ENCODE results near the gene AMFR.

Gene AMFR

GRCh38 chr16:56425439-56425832 is at the start of gene AMFR:
AMFR (minus strand) TSS chr16:56425545; CDS start chr16:56425327, 218 bp downstream.
- peak; percentile 71 to 82 for DNase-seq

GRCh38 chr16:56470666-56471065 is 45.3 kb upstream of the AMFR start:
- DNase-seq, result no peak

- DNase-seq, result no peak
Measured at GRCh38 chr16:56470232-56470631, 44.9 kb upstream of the AMFR start.

- no peak for DNase-seq
Measured at GRCh38 chr16:56469748-56470147, 44.4 kb upstream of the AMFR start.

- no peak for DNase-seq
Measured at GRCh38 chr16:56468800-56469199, 43.5 kb upstream of the AMFR start.

GRCh38 chr16:56466344-56466743 is 41.0 kb upstream of the AMFR start:
- no peak for DNase-seq

- DNase-seq, result no peak
Measured at GRCh38 chr16:56463153-56463552, 37.8 kb upstream of the AMFR start.

GRCh38 chr16:56462064-56462796 is 36.9 kb upstream of the AMFR start:
- no peak for DNase-seq

- DNase-seq, result no peak
Measured at GRCh38 chr16:56460101-56460500, 34.8 kb upstream of the AMFR start.

- no peak for DNase-seq
Measured at GRCh38 chr16:56457927-56458470, 32.7 kb upstream of the AMFR start.

GRCh38 chr16:56451753-56452689 is 26.7 kb upstream of the AMFR start:
- peak in 1 of 2 donors; percentile 5 for DNase-seq

- DNase-seq, result peak; percentile 94 to 95
Measured at GRCh38 chr16:56450986-56451752, 25.8 kb upstream of the AMFR start, which contains the start of the genes NUDT21 and OGFOD1. NUDT21 (minus strand) TSS chr16:56451332; CDS start chr16:56451202, 130 bp downstream. OGFOD1 (plus strand) TSS chr16:56451554; CDS start chr16:56451613, 59 bp downstream.

- DNase-seq, result peak in 1 of 2 donors; percentile 9
Measured at GRCh38 chr16:56450275-56450985, 25.1 kb upstream of the AMFR start.

GRCh38 chr16:56448005-56448404 is 22.7 kb upstream of the AMFR start:
- no peak for DNase-seq

GRCh38 chr16:56447286-56447685 is 21.9 kb upstream of the AMFR start:
- DNase-seq, result no peak

- no peak for DNase-seq
Measured at GRCh38 chr16:56438038-56438437, 12.7 kb upstream of the AMFR start.

- no peak for DNase-seq
Measured at GRCh38 chr16:56436258-56436657, 10.9 kb upstream of the AMFR start.

- DNase-seq, result no peak
Measured at GRCh38 chr16:56428091-56428490, 2.7 kb upstream of the AMFR start.

- no peak for DNase-seq
Measured at GRCh38 chr16:56426585-56426984, 1.2 kb upstream of the AMFR start.

- peak; percentile 5 to 42 for DNase-seq
Measured at GRCh38 chr16:56424791-56425438, 430 bp downstream of the AMFR start.

- no peak for DNase-seq
Measured at GRCh38 chr16:56424404-56424764, 961 bp downstream of the AMFR start.

All from CD4-positive, alpha-beta T cell treated with Interferon alpha-2 for 1 hour (primary cell).